ENCODE results near the gene NME1. TPM values are rescaled to one million over a fixed set of nuclear protein-coding genes. Genes with fewer than 3 reads are reported as not detected.

Gene NME1
- total and polyA plus RNA-seq, 7 experiments from 2014 or later, result 13.4 to 159 (median 21.1) TPM

DNA sequence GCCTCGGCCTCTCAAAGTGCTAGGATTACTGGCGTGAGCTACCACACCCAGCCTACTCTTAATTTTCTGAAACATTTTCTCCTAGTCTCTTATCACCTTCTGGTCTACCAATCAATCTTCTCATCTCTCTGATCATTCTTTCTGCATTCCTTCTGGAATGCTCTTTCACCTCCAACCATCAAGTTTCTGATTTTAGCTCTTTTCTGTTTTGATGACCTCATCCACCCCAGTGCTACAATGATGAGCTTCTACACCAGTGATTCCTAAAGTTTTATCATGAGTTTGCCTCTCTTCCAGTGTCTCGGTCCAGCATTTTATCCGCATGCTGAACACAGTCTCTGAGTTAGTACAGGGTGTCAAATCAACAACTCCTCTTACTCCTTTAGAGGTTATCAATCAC is 44.4 kb downstream of the NME1 start:
- no peaks in the 10 kb centered on the region for H3K27me3 ChIP-seq (ENCODE audit: control insufficient read depth in 2 of 2, insufficient read depth in 2 of 2, low read length in 2 of 2)
- Mint-ChIP-seq H3K27me3 (no peaks in the 10 kb centered on the region), H3K4me1 (peaks cover 0 to 11% (median 0%) of the 10 kb centered on the region in 7 donors), H3K9me3 (no peaks in the 10 kb centered on the region), H3K4me3 (no peak overlapping the region), H3K27ac (peak overlapping the region in 4 of 9 donors; percentile 2 to 83 (median 30)), H3K36me3 (peaks cover 14 to 29% (median 17%) of the 10 kb centered on the region in 5 donors)
- no peak for DNase-seq
- intact Hi-C loops (cut with micrococcal nuclease), result no loop called here
- no peak for ATAC-seq
- peaks cover 0 to 4% of the 10 kb centered on the region in 2 donors for H3K4me1 ChIP-seq (ENCODE audit: control insufficient read depth in 2 of 2, insufficient read depth in 2 of 2, low read length in 2 of 2)
- no peak overlapping the region for H3K27ac ChIP-seq (ENCODE audit: low read depth, low read length)
- CTCF ChIA-PET, result no interaction called here
- POLR2A ChIA-PET, result no interaction called here
- H3K9me3 ChIP-seq (ENCODE audit: control insufficient read depth in 2 of 3, low read length in 3 of 3), result no peaks in the 10 kb centered on the region
- H3K36me3 ChIP-seq (ENCODE audit: control insufficient read depth in 2 of 3, insufficient read depth in 3 of 3, low read length in 3 of 3), result peaks cover 0 to 71% (median 17%) of the 10 kb centered on the region in 3 experiments
- H3K4me3 ChIP-seq (ENCODE audit: low read length), result no peak overlapping the region

DNA sequence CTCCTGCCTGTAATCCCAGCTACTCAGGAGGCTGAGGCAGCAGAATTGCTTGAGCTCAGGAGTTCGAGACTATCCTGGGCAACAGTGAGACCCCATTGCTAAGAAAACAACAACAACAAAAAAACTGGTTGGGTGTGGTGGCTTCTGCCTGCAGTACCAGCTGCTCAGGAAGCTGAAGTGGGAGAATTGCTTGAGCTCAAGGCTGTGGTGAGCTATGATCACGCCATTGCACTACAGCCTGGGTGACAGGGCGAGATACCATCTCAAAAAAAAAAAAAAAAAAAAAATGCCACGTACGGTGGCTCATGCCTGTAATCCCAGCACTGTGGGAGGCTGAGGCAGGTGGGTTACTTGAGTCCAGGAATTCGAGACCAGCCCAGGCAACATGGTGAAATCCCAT is 46.9 kb downstream of the NME1 start:
- CTCF ChIA-PET, result no interaction called here
- Mint-ChIP-seq H3K27ac (peak overlapping the region in 1 of 9 donors; percentile 68), H3K36me3 (peaks cover 16 to 29% (median 18%) of the 10 kb centered on the region in 5 donors), H3K4me1 (peaks cover 0 to 11% (median 0%) of the 10 kb centered on the region in 7 donors), H3K27me3 (no peaks in the 10 kb centered on the region), H3K9me3 (no peaks in the 10 kb centered on the region), H3K4me3 (peak overlapping the region in 1 of 10 donors; percentile 23)
- H3K9me3 ChIP-seq (ENCODE audit: control insufficient read depth in 2 of 3, low read length in 3 of 3), result no peaks in the 10 kb centered on the region
- H3K27ac ChIP-seq (ENCODE audit: low read depth, low read length), result no peak overlapping the region
- H3K27me3 ChIP-seq (ENCODE audit: control insufficient read depth in 2 of 2, insufficient read depth in 2 of 2, low read length in 2 of 2), result no peaks in the 10 kb centered on the region
- H3K4me3 ChIP-seq (ENCODE audit: low read length), result no peak overlapping the region
- DNase-seq (no peak), ATAC-seq (peak; percentile 52)
- intact Hi-C loops (cut with micrococcal nuclease), result no loop called here
- H3K4me1 ChIP-seq (ENCODE audit: control insufficient read depth in 2 of 2, insufficient read depth in 2 of 2, low read length in 2 of 2), result peaks cover 0 to 4% of the 10 kb centered on the region in 2 donors
- peaks cover 0 to 66% (median 17%) of the 10 kb centered on the region in 3 experiments for H3K36me3 ChIP-seq (ENCODE audit: control insufficient read depth in 2 of 3, insufficient read depth in 3 of 3, low read length in 3 of 3)
- POLR2A ChIA-PET, result no interaction called here

- peak overlapping the region in 2 of 9 donors; percentile 38 to 70 for H3K27ac Mint-ChIP-seq
- no peaks in the 10 kb centered on the region for H3K27me3 Mint-ChIP-seq
- peaks cover 0 to 11% (median 0%) of the 10 kb centered on the region in 7 donors for H3K4me1 Mint-ChIP-seq
- Histone ChIP-seq H3K4me3 (ENCODE audit: low read length) (no peak overlapping the region), H3K27me3 (ENCODE audit: control insufficient read depth in 2 of 2, insufficient read depth in 2 of 2, low read length in 2 of 2) (no peaks in the 10 kb centered on the region), H3K4me1 (ENCODE audit: control insufficient read depth in 2 of 2, insufficient read depth in 2 of 2, low read length in 2 of 2) (peaks cover 0 to 4% of the 10 kb centered on the region in 2 donors), H3K27ac (ENCODE audit: low read depth, low read length) (no peak overlapping the region), H3K9me3 (ENCODE audit: control insufficient read depth in 2 of 3, low read length in 3 of 3) (no peaks in the 10 kb centered on the region), H3K36me3 (ENCODE audit: control insufficient read depth in 2 of 3, insufficient read depth in 3 of 3, low read length in 3 of 3) (peaks cover 0 to 63% (median 17%) of the 10 kb centered on the region in 3 experiments)
- no peak for ATAC-seq
- intact Hi-C loops (cut with micrococcal nuclease), result no loop called here
- CTCF ChIA-PET, result no interaction called here
- POLR2A ChIA-PET, result no interaction called here
- no peak overlapping the region for H3K4me3 Mint-ChIP-seq
- no peak for DNase-seq
- H3K9me3 Mint-ChIP-seq, result no peaks in the 10 kb centered on the region
- H3K36me3 Mint-ChIP-seq, result peaks cover 16 to 30% (median 20%) of the 10 kb centered on the region in 5 donors
Observed at GRCh38 chr17:51200846-51201245, 47.5 kb downstream of the NME1 start.

- peaks cover 0 to 4% of the 10 kb centered on the region in 2 donors for H3K4me1 ChIP-seq (ENCODE audit: control insufficient read depth in 2 of 2, insufficient read depth in 2 of 2, low read length in 2 of 2)
- no peak overlapping the region for H3K27ac ChIP-seq (ENCODE audit: low read depth, low read length)
- ATAC-seq (no peak), DNase-seq (no peak)
- Mint-ChIP-seq H3K4me1 (peaks cover 0 to 6% (median 0%) of the 10 kb centered on the region in 7 donors), H3K4me3 (no peak overlapping the region), H3K36me3 (peaks cover 6 to 36% (median 10%) of the 10 kb centered on the region in 5 donors), H3K27ac (no peak overlapping the region), H3K27me3 (no peaks in the 10 kb centered on the region), H3K9me3 (no peaks in the 10 kb centered on the region)
- intact Hi-C loops (cut with micrococcal nuclease), result no loop called here
- POLR2A ChIA-PET, result interaction anchor here (0.6 kb wide), 1 partner anchor 10 kb away, joined by 5 read pairs; no protein-coding TSS in a partner anchor
- H3K9me3 ChIP-seq (ENCODE audit: control insufficient read depth in 2 of 3, low read length in 3 of 3), result no peaks in the 10 kb centered on the region
- H3K4me3 ChIP-seq (ENCODE audit: low read length), result no peak overlapping the region
- no peaks in the 10 kb centered on the region for H3K27me3 ChIP-seq (ENCODE audit: control insufficient read depth in 2 of 2, insufficient read depth in 2 of 2, low read length in 2 of 2)
- H3K36me3 ChIP-seq (ENCODE audit: control insufficient read depth in 2 of 3, insufficient read depth in 3 of 3, low read length in 3 of 3), result peaks cover 0 to 65% (median 14%) of the 10 kb centered on the region in 3 experiments
- CTCF ChIA-PET, result no interaction called here
Observed at GRCh38 chr17:51203838-51204237, 50.5 kb downstream of the NME1 start.

Other genes starting within 250 kb of the NME1 start
- gene SPAG9, start 32.7 kb upstream of the NME1 start, total RNA-seq, result 10 to 100 TPM; 52.6 to 73.4 (median 54.9) TPM
- 1 to 10 TPM; 3.3 to 5.9 TPM for gene SPAG9, start 32.7 kb upstream of the NME1 start, polyA plus RNA-seq
- 100 to 1,000 TPM; 133 to 457 (median 179) TPM for gene NME2, start 12.9 kb downstream of the NME1 start, total RNA-seq
- gene NME2, start 12.9 kb downstream of the NME1 start, polyA plus RNA-seq, result 100 to 1,000 TPM; 255 to 280 TPM
- 10 to 100 TPM; 16.9 to 35.8 (median 28.9) TPM for gene MBTD1, start 106.5 kb downstream of the NME1 start, total RNA-seq
- 1 to 10 TPM; 7.0 to 8.3 TPM for gene MBTD1, start 106.5 kb downstream of the NME1 start, polyA plus RNA-seq
- gene UTP18, start 107.0 kb downstream of the NME1 start, total RNA-seq, result 10 to 100 TPM; 31.1 to 46.2 (median 45.5) TPM
- gene UTP18, start 107.0 kb downstream of the NME1 start, polyA plus RNA-seq, result 10 to 100 TPM; 51.5 to 71.6 TPM

Data from naive thymus-derived CD4-positive, alpha-beta T cell (primary cell).